GM19395 (cell line): ENCODE data around the gene HERPUD2.
"Not testable (repeated sequence)": the region's sequence is repeated elsewhere in the genome, so short reads cannot be mapped to it uniquely, and the experiment has no call there.

Experiments used
- ATAC-seq: cut with Tn5 transposase; IDR thresholded peaks from one replicate; pipeline ENCODE4 v1.9.1; 2021; ENCODE audit warnings: mild to moderate bottlenecking, moderate library complexity; ENCODE audit not compliant: unreplicated experiment

Gene HERPUD2

DNA sequence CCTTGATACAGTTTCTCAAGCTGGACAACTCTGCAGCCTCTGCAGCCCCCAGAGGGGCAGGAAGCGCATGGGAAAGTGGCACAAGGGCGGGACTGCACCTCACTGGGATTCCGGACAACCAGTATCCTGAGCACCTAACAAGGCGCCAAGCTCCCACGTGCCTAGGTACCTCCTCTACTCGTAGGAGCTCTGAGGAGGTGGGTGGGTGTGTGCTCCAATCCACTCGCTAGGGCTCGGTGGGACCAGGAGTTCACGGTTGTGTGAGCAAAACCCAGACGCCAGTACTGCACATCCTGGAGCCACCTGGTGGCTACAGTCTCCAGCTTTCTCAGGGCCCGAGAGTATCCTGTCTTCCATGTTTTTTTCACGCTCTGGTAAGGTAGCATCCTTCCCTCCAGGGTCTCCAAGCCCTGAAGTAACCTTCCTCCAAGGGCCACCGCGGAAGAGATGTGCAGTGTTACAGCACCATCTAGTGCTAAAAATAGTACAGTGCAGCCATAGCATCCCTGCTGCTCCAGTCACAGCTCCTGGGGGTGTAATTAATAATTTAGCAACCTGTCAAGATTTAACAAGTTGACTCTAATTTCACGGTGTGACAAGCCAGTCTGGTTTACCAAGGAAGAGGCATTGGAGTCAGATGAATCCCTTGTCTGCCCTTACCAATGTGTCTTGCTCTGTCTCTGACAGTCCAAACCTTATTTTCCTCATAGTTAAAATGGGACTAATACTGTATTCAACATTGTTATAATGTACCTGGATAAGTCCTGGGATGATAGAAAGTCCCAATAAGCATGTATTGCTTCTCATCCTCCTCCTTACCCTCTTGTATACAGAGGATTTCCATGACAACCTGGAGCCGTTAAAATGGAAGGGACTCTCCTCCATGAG, 70.4 kb downstream of the HERPUD2 start:
- ATAC-seq: peak; percentile 88

DNA sequence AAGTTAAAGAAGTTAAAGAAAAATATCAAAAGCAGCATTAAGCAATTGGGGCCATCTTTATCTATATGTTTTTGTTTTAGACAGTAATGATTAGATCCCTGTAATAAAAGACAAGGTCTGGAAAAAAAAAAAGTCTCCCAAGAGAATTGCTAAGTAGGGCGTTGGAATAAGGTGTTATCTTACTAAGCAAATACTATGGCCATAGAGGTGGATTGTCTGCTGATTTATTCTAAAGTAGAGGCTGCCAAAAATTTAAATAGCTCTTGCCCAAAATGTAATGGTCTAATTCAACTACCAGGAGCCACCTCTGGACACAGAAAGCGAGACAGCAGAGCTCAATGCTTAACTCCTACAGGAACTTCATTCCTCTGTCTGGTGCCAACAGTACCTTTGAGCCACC, 71.6 kb downstream of the HERPUD2 start:
- no peak for ATAC-seq

DNA sequence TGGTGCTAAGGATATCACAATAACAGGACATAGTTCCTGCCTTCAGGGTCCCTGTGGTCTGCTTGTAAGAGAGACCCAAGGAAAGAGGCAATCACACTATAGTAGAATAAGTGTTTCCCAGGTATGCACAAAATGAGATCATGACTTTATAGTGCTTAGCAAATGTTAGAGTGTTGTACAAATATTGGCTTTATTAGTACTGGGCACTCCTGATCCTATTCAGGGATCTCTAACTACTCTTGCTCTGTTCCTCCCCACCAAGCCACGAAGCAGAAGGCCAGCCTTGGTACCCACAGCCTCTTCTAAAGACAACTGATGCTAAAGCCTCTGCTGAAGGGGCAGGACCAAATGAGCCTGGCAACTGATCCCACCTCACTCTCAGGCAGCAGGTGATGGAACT, 75.1 kb downstream of the HERPUD2 start:
- no peak for ATAC-seq

DNA sequence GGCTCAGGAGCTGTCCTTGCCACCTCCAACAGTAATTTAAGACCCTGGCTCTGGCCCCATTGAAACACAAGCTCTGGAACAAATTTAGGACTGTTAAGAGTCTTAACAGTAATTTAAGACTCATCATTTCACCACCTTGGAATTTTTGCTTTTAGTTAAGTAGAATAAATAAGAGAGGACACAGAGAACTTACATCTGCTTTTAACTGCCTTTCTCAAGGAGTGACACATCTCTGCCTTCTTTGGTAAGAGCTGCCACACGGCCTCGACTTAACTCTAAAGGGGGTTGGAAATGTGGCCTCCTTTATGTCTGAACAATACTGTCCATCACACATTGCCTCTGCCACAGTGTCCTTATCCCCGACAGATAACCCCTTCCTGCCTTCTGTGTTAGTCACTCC, 77.9 kb downstream of the HERPUD2 start:
- ATAC-seq: no peak

DNA sequence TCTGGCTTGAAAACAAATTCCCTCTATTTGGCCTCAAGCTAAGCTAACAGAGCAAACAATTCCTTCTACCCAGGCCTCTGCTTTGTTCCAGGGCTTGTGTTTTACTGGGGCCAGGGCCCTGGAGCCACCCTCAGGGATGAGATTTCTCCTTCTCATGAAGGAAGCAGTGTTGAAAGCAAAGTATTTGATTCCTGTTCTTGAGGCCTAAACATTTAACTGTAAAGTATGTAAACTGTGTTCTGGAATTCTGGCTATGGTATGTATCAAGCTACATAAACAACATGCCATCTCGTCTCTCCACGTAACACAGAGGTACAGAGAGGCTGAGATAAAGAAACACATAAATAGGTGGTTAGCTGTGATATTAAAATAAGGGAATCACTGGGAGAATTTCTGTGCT, 81.8 kb downstream of the HERPUD2 start:
- no peak for ATAC-seq

DNA sequence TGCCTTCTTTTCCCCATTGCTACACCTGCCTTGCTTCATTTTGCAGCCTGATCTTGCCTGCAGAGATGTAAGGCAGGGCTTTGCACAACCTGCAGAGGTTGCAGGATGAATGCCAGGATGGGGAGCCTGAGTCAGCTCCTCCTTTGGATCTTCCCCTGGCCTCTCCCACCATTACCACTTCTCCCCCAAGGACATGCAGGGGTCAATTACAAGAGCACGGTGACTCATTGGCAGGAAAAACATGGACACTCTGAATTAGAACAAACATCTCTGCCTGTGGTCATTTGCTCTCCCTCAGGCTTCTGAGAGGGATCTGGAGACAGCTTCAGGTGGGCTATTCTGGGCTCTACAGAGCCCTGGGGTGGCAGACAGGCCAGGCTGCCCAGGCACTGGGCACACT, 89.2 kb downstream of the HERPUD2 start:
- ATAC-seq: no peak

DNA sequence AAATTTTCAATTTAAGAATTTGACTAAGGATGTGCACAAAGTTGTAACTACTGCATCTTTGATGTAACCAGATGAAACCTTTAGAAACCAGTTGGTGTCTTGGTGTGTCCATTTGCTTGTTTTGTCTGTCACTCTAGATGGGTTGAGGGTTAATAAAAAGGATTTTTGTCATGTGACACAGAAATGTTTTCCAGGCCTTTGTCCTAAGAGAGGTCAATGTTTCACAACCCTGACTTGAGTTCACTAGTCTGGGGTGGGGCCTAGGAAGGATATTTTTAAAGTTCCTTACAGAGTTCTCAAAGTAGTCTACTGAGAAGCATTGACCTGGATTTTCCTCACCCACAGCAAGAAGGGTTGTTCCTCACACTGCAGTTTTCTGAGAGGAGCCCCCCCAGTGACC, 90.3 kb downstream of the HERPUD2 start:
- ATAC-seq: no peak

DNA sequence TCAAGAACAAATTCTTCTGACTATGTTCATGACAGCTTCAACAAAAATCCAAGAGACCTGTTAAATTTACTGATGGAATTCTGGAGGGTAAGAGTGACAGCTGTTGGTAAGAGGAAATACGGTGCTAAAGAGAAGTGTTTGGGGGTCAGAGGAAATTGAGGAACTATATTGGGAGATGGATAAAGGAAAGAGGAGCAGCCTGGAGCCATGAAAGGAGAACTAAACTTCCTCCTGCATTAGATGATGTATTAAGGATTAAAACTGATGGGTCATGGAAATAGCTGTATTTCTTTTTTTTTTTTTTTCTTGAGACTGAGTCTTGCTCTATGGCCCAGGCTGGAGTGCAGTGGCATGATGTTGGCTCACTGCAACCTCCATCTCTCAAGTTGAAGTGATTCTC, 95.3 kb downstream of the HERPUD2 start:
- no peak for ATAC-seq

DNA sequence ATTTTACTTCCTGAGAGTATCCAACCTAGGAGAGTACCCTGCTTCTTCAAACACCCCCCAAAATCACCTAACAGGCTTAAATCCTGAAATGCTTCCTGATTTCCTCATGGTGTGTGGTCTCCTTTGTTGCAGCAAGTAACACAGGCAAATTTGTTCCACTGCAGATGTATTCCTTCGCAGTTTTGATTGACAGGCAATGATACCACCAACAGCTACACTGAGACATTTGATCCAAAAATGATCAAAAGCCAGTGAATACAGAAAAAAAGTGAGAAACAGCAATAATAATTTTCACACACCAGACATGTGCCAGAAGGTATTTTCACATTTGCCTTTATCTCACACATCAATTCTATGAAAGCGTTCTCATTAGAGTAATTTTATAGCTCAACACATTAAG, 95.9 kb downstream of the HERPUD2 start:
- no peak for ATAC-seq

DNA sequence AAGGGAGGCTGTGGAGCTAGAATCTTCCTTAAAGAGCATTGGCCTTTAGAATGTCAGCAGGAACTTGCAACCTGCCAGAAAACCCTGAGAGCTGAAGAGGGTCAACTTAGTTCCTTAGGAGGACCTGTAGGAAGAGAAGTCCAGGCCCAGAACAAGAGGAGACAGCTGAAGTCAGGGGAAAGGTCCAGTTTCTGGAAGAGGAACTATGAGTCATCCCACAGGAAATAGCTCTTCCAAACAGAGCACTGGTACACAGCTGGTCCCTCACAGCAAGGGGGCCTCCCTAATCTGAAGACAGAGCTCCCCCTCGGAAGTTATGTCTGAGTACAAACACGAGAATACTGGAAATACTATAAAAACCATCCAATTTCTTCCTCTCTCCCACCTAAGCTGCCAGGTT, 98.9 kb downstream of the HERPUD2 start:
- no peak for ATAC-seq

DNA sequence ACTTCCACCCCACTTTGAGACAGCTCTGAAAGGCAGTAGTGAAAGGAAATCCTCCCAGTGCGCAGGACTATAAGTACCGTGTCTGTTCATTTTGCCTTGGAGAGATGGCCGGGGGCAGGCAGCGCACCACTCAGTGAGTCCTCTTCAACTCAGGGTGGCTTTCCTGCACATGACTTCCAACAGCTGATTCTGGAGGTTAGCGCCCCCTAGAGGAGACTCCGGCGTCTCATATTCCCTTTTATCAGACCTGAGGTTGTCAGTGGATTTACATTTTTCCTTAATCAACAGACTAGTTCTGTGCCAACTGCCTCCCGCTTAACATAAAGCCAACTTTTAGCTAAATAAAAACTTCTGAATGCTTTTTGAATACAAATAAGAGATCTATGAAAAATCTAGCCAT, 101.0 kb downstream of the HERPUD2 start:
- no peak for ATAC-seq

DNA sequence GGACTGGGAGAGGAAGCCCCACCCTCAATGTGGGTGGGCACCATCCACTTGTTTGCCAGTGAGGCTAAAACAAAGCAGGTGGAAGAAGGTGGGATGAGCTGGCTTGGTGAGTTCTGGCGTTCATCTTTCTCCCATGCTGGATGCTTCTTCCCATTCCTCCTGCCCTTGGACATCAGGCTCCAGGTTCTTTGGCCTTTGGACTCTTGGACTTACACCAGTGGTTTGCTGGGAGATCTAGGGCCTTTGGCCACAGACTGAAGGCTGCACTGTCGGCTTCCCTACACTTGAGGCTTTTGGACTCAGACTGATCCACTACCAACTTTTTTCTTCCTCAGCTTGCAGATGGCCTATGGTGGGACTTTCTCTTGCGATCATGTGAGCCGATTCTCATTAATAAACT, 106.3 kb downstream of the HERPUD2 start:
- ATAC-seq: no peak

DNA sequence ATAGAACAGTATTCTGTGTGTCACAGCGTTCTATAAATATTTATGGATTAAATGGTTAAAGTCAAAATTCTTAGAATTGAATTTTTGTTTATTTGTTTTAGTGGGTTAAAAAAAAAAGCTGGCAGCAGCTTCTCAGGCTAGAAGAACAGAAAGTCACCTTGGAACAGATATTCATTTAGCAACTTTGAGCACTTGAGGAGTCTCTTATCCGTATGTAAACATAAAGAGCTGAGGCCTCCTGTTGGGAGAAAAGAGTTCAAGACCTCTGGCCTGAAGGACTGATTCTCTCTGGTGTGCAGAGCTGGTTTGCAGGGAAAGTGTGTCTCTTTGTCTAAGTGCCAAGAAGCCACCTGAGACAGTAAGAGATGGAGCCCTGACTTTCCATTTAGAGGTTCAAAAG, 109.9 kb downstream of the HERPUD2 start:
- no peak for ATAC-seq

DNA sequence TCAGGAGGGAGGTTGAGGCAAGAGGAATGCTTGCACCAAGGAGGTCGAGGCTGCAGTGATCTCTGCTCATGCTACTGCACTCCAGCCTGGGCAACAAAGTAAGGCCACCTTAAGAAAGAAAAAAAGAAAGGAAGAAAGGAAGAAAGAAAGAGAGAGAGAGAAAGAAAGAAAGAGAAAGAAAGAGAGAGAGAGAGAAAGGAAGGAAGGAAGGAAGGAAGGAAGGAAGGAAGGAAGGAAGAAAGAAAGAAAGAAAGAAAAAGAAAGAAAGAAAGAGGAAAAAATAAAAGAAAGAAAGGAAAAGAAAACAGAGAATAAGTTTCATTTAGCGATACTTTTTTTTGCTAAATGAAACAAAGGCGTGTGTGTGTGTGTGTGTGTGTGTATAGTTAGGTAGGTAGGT, 110.4 kb downstream of the HERPUD2 start:
- ATAC-seq: not testable (repeated sequence)
